CD14-positive monocyte (primary cell): ENCODE data around the gene CHN1. TPM values are rescaled to one million over a fixed set of nuclear protein-coding genes. Genes with fewer than 3 reads are reported as not detected.

Experiments
- DNase-seq, 3 donors: peaks; one replicate each; pipeline ENCODE4 v3.0.0-alpha.2; 2011 to 2022
- H2AFZ ChIP-seq: 2 replicates; pipeline ENCODE4 v1.6.0; 2012; ENCODE audit warnings: mild to moderate bottlenecking, low read depth, low read length, inconsistent platforms; ENCODE audit not compliant: insufficient read depth, poor library complexity, severe bottlenecking
- H3K27ac ChIP-seq, 2 donors: 1 replicate in 1 of 2; 2 replicates in 1 of 2; pipeline ENCODE4 v1.5.1; 2012 to 2013; ENCODE audit warnings: low read length in 2 of 2, control low read depth in 1 of 2, inconsistent platforms in 1 of 2, low read depth in 1 of 2, mild to moderate bottlenecking in 1 of 2
- H3K27me3 ChIP-seq, 2 donors: one replicate each; pipeline versions ENCODE4 v1.6.0 to v1.6.1; 2011 to 2013; ENCODE audit warnings: low read length in 2 of 2; ENCODE audit not compliant: control insufficient read depth in 2 of 2, insufficient read depth in 2 of 2
- H3K36me3 ChIP-seq, 2 donors: replicated peaks in 1 of 2; 1 replicate in 1 of 2; 2 replicates in 1 of 2; pipeline versions ENCODE4 v1.5.1 to v1.6.1; 2012 to 2013; ENCODE audit warnings: low read length in 2 of 2, control low read depth in 1 of 2, inconsistent platforms in 1 of 2, mild to moderate bottlenecking in 1 of 2; ENCODE audit not compliant: insufficient read depth in 2 of 2, control insufficient read depth in 1 of 2
- H3K4me1 ChIP-seq, 2 donors: 1 replicate in 1 of 2; 2 replicates in 1 of 2; pipeline versions ENCODE4 v1.5.1 to v1.6.1; 2012 to 2013; ENCODE audit warnings: low read length in 2 of 2, control low read depth in 1 of 2, inconsistent platforms in 1 of 2, mild to moderate bottlenecking in 1 of 2, moderate library complexity in 1 of 2; ENCODE audit not compliant: insufficient read depth in 2 of 2, control insufficient read depth in 1 of 2
- H3K4me2 ChIP-seq: replicated peaks from 2 replicates; pipeline ENCODE3; 2012; ENCODE audit warnings: low read length, moderate library complexity, mild to moderate bottlenecking; ENCODE audit not compliant: poor library complexity, severe bottlenecking; ENCODE audit errors: extremely low read depth
- H3K4me3 ChIP-seq, 3 experiments: fragments of 200-600 bp in 1 of 3; sonication (generic) in 1 of 3; replicated peaks in 1 of 3; 1 replicate in 2 of 3; 2 replicates in 1 of 3; pipeline ENCODE4 v1.5.1; 2011 to 2013; ENCODE audit warnings: low read length in 3 of 3, mild to moderate bottlenecking in 3 of 3, control low read depth in 2 of 3, low read depth in 2 of 3, inconsistent platforms in 1 of 3, moderate library complexity in 1 of 3
- H3K79me2 ChIP-seq: 2 replicates; pipeline ENCODE4 v1.6.0; 2012; ENCODE audit warnings: mild to moderate bottlenecking, control low read depth, inconsistent platforms, low read length, moderate library complexity; ENCODE audit not compliant: insufficient read depth
- H3K9ac ChIP-seq: 2 replicates; pipeline ENCODE4 v1.6.0; 2017; ENCODE audit warnings: low read length, mild to moderate bottlenecking; ENCODE audit not compliant: insufficient read depth, poor library complexity, severe bottlenecking
- H3K9me3 ChIP-seq, 2 donors: replicated peaks in 1 of 2; 1 replicate in 1 of 2; 2 replicates in 1 of 2; pipeline versions ENCODE4 v1.5.1 to v1.6.1; 2012 to 2013; ENCODE audit warnings: low read length in 2 of 2, control low read depth in 1 of 2; ENCODE audit not compliant: control insufficient read depth in 1 of 2, insufficient read depth in 1 of 2
- H4K20me1 ChIP-seq: 2 replicates; pipeline ENCODE4 v1.6.0; 2012; ENCODE audit warnings: mild to moderate bottlenecking, low read length, control low read depth, moderate library complexity; ENCODE audit not compliant: insufficient read depth
- H3K27ac Mint-ChIP-seq, 7 donors: one replicate each; pipeline ENCODE4 v1.8.0; 2020; ENCODE audit warnings: mild to moderate bottlenecking in 7 of 7, mixed read lengths in 7 of 7, moderate library complexity in 6 of 7, inconsistent platforms in 2 of 7
- H3K27me3 Mint-ChIP-seq, 3 donors: one replicate each; pipeline ENCODE4 v1.8.0; 2021 to 2022; ENCODE audit warnings: low read depth in 3 of 3, mild to moderate bottlenecking in 3 of 3, mixed read lengths in 3 of 3, moderate library complexity in 3 of 3, inconsistent platforms in 1 of 3
- H3K36me3 Mint-ChIP-seq, 2 donors: one replicate each; pipeline ENCODE4 v1.8.0; 2020; ENCODE audit warnings: mixed read lengths in 2 of 2, inconsistent platforms in 1 of 2, mild to moderate bottlenecking in 1 of 2
- H3K4me1 Mint-ChIP-seq: one replicate; pipeline ENCODE4 v1.8.0; 2020; ENCODE audit warnings: mild to moderate bottlenecking, mixed read lengths
- H3K4me3 Mint-ChIP-seq, 2 donors: one replicate each; pipeline ENCODE4 v1.8.0; 2020; ENCODE audit warnings: mild to moderate bottlenecking in 2 of 2, mixed read lengths in 2 of 2, moderate library complexity in 1 of 2
- H3K9me3 Mint-ChIP-seq, 7 donors: one replicate each; pipeline ENCODE4 v1.8.0; 2020 to 2022; ENCODE audit warnings: mixed read lengths in 7 of 7, mild to moderate bottlenecking in 6 of 7, moderate library complexity in 6 of 7, inconsistent platforms in 2 of 7
- WGBS: methylation state at CpG from one replicate; pipeline ENCODE4 v1.1.5; 2013; ENCODE audit warnings: missing lambda C conversion rate; ENCODE audit not compliant: insufficient coverage; 5-methylcytosine and 5-hydroxymethylcytosine counted together
- intact Hi-C, 2 donors: fragments of 100-400 bp; cut with micrococcal nuclease; formaldehyde crosslinking; loops; one replicate each; pipeline versions ENCODE4 v1.15.0 to v1.15.1; 2023
- polyA plus RNA-seq, 3 donors: library from polyadenylated mRNA; depleted of rRNA in 1 of 3; unstranded in 2 of 3; stranded (reverse) in 1 of 3; fragments of 300-500 nt in 2 of 3; fragments of >200 nt in 1 of 3; fragmentation: Illumina TruSeq in 2 of 3; gene quantifications; 1 replicate in 2 of 3; 2 replicates in 1 of 3; pipeline ENCODE4 v1.2.3, GENCODE V29; 2012 to 2021
- TF ChIP-seq, protein P1 (sequence below): fragments of 200-600 bp; IDR thresholded peaks from one replicate; pipeline ENCODE4 v1.8.0; 2022; ENCODE audit warnings: antibody characterized with exemption, mild to moderate bottlenecking

CHN1 gene
- polyA plus RNA-seq, 3 donors, result 0.36 TPM; not detected in 2

DNA sequence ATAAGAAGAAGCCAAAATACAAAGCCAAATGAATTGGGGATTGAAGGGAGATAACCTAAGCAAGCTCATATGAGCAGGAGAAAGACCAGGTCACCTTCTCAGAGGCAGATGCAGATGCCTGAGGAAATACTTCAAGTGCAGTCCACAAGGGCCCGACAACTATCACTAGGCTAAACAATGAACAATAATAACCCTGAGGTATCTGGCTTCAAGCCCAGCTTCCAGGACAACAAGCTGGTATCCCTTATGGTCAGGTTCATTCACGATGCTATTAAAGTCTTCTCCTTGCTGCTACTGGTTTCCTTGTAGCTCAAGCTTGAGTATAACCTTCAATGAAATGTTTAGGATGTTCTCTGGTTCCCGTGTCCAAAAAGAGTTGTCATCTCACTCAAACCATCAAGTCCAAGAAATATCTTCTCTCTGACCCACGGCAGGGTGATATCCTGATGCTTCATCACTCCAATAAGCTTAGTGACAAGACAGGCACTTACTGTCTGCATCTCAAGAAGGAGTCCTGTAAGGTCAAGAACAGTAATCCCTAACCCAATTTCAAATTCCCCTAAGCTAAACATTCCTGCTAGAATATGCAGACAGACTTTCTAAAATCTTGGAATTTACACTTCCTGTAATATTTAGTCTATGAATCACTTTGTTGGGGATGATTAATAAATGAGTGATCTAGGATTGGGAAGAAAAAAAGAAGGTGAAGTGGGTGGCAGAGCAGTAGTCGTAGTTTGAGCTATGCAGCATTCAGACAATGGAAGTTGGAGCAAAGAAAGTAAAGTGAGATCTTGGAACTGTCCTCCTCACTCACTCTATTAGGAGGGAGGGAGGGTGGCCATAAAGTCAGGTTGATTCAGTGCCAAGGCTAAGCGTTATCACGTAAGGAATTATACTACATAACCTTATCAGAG lies 33.1 kb downstream of the CHN1 start:
- TF ChIP-seq, protein P1, sequence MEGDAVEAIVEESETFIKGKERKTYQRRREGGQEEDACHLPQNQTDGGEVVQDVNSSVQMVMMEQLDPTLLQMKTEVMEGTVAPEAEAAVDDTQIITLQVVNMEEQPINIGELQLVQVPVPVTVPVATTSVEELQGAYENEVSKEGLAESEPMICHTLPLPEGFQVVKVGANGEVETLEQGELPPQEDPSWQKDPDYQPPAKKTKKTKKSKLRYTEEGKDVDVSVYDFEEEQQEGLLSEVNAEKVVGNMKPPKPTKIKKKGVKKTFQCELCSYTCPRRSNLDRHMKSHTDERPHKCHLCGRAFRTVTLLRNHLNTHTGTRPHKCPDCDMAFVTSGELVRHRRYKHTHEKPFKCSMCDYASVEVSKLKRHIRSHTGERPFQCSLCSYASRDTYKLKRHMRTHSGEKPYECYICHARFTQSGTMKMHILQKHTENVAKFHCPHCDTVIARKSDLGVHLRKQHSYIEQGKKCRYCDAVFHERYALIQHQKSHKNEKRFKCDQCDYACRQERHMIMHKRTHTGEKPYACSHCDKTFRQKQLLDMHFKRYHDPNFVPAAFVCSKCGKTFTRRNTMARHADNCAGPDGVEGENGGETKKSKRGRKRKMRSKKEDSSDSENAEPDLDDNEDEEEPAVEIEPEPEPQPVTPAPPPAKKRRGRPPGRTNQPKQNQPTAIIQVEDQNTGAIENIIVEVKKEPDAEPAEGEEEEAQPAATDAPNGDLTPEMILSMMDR, result no peak
- H3K4me1 ChIP-seq, result no peaks in the 10 kb centered on the region
- H3K4me3 ChIP-seq, result no peak overlapping the region
- peaks cover 0 to 2% (median 0%) of the 10 kb centered on the region in 7 donors for H3K9me3 Mint-ChIP-seq
- peaks cover 2 to 13% of the 10 kb centered on the region in 2 donors for H3K27me3 ChIP-seq
- no peaks in the 10 kb centered on the region for H4K20me1 ChIP-seq
- peaks cover 6 to 11% (median 9%) of the 10 kb centered on the region in 3 donors for H3K27me3 Mint-ChIP-seq
- no peak overlapping the region for H3K27ac Mint-ChIP-seq
- H3K79me2 ChIP-seq, result no peaks in the 10 kb centered on the region
- no peaks in the 10 kb centered on the region for H3K9me3 ChIP-seq
- H3K36me3 Mint-ChIP-seq, result no peaks in the 10 kb centered on the region
- no peak overlapping the region for H3K9ac ChIP-seq
- DNase-seq, result no peak
- H2AFZ ChIP-seq, result no peak overlapping the region
- no peak overlapping the region for H3K4me3 Mint-ChIP-seq
- H3K36me3 ChIP-seq, result no peaks in the 10 kb centered on the region
- no peak overlapping the region for H3K4me2 ChIP-seq
- WGBS, result 100% methylated on average over 4 of the region's 7 CpGs
- no peak overlapping the region for H3K27ac ChIP-seq
- intact Hi-C loops, result no loop called here
- no peaks in the 10 kb centered on the region for H3K4me1 Mint-ChIP-seq

DNA sequence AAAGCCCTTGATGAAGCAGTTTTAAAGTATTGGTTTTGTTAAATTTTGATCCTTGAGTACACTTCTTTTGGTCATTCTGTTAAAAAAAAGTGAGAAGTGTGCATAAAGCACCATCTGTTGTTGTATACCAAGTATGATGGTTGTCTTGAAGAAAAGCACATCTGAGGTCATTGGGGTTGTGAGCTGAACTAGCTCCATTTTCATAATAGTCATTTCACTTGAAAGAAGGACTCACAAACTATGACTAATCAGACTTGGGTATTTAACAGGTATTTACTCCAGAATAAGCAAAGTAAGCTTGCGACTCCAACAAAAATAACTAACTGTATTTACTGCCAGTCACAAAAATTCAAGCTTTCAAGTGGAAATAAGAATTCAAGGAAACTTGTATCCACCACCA lies 35.1 kb downstream of the CHN1 start:
- Histone ChIP-seq H3K9ac (no peak overlapping the region), H2AFZ (no peak overlapping the region), H3K27ac (no peak overlapping the region), H3K27me3 (peaks cover 2 to 21% of the 10 kb centered on the region in 2 donors), H3K4me1 (no peaks in the 10 kb centered on the region), H3K79me2 (no peaks in the 10 kb centered on the region), H4K20me1 (no peaks in the 10 kb centered on the region), H3K4me2 (no peak overlapping the region), H3K4me3 (no peak overlapping the region), H3K9me3 (no peaks in the 10 kb centered on the region), H3K36me3 (no peaks in the 10 kb centered on the region)
- TF ChIP-seq, protein P1, result no peak
- Mint-ChIP-seq H3K9me3 (no peaks in the 10 kb centered on the region), H3K4me3 (no peak overlapping the region), H3K27ac (no peak overlapping the region), H3K27me3 (peaks cover 13 to 16% (median 13%) of the 10 kb centered on the region in 3 donors), H3K36me3 (no peaks in the 10 kb centered on the region), H3K4me1 (no peaks in the 10 kb centered on the region)
- WGBS, result no CpG with 5 or more reads among the region's 1 CpG
- intact Hi-C loops, result no loop called here
- DNase-seq, result no peak
